EL (cell line): Measurements from ENCODE around the gene ZBTB12.
"Not testable (repeated sequence)": the region's sequence is repeated elsewhere in the genome, so short reads cannot be mapped to it uniquely, and the experiment has no call there.

Experiments
- DNase-seq: peaks from one replicate; pipeline ENCODE4 v3.0.0-alpha.2; 2016

Gene ZBTB12

GRCh38 chr6:31901953-31902643 is at the start of gene ZBTB12:
ZBTB12 (minus strand) TSS chr6:31902086; CDS start chr6:31901305, 781 bp downstream.
- DNase-seq: peak; percentile 98

GRCh38 chr6:31949926-31950548 is 48.2 kb upstream of the ZBTB12 start:
- no peak for DNase-seq

- DNase-seq: peak; percentile 73
Observed at GRCh38 chr6:31948753-31949413, 47.0 kb upstream of the ZBTB12 start.

- no peak for DNase-seq
Observed at GRCh38 chr6:31948306-31948705, 46.4 kb upstream of the ZBTB12 start.

GRCh38 chr6:31947864-31948263 is 46.0 kb upstream of the ZBTB12 start:
- DNase-seq: no peak

GRCh38 chr6:31947070-31947675 is 45.3 kb upstream of the ZBTB12 start:
- no peak for DNase-seq

GRCh38 chr6:31946370-31946885 is 44.5 kb upstream of the ZBTB12 start:
- DNase-seq: no peak

GRCh38 chr6:31945507-31946369 is 43.9 kb upstream of the ZBTB12 start, which contains the start of gene CFB:
CFB (plus strand) TSS chr6:31946095; CDS start chr6:31946222, 127 bp downstream.
- DNase-seq: peak; percentile 95

- DNase-seq: no peak
Observed at GRCh38 chr6:31945154-31945506, 43.2 kb upstream of the ZBTB12 start.

GRCh38 chr6:31943742-31944141 is 41.9 kb upstream of the ZBTB12 start:
- no peak for DNase-seq

- DNase-seq: peak; percentile 54
Observed at GRCh38 chr6:31940256-31940664, 38.4 kb upstream of the ZBTB12 start.

- DNase-seq: no peak
Observed at GRCh38 chr6:31935823-31936222, 33.9 kb upstream of the ZBTB12 start.

- DNase-seq: no peak
Observed at GRCh38 chr6:31935021-31935420, 33.1 kb upstream of the ZBTB12 start.

GRCh38 chr6:31933537-31933936 is 31.7 kb upstream of the ZBTB12 start:
- DNase-seq: no peak

GRCh38 chr6:31932137-31932536 is 30.3 kb upstream of the ZBTB12 start:
- not testable (repeated sequence) for DNase-seq

- DNase-seq: no peak
Observed at GRCh38 chr6:31930962-31931361, 29.1 kb upstream of the ZBTB12 start.

GRCh38 chr6:31928672-31928939 is 26.7 kb upstream of the ZBTB12 start:
- no peak for DNase-seq

- DNase-seq: no peak
Observed at GRCh38 chr6:31927863-31928671, 26.2 kb upstream of the ZBTB12 start.

GRCh38 chr6:31927242-31927862 is 25.5 kb upstream of the ZBTB12 start, which contains the start of gene C2:
C2 (plus strand) TSS chr6:31927717; CDS start chr6:31927753, 36 bp downstream.
- no peak for DNase-seq

GRCh38 chr6:31922942-31923341 is 21.1 kb upstream of the ZBTB12 start:
- no peak for DNase-seq

GRCh38 chr6:31920811-31921210 is 18.9 kb upstream of the ZBTB12 start:
- no peak for DNase-seq
